Activated naive CD4-positive, alpha-beta T cell (primary cell): ENCODE results near the gene MCM7.

Experiments used
- DNase-seq, 4 experiments: peaks; one replicate each; lab custom pipeline; 2025; lab: John Stamatoyannopoulos, UW

MCM7 gene

GRCh38 chr7:100093925-100094486, 7.2 kb downstream of the MCM7 start:
- no peak for DNase-seq

GRCh38 chr7:100093498-100093897, 7.7 kb downstream of the MCM7 start:
- DNase-seq, result no peak

- no peak for DNase-seq
Measured at GRCh38 chr7:100093054-100093453, 8.1 kb downstream of the MCM7 start.

GRCh38 chr7:100091411-100092181, 9.6 kb downstream of the MCM7 start:
- DNase-seq, result no peak

- no peak for DNase-seq
Measured at GRCh38 chr7:100090527-100091410, 10.4 kb downstream of the MCM7 start.

- DNase-seq, result no peak
Measured at GRCh38 chr7:100089458-100090196, 11.6 kb downstream of the MCM7 start.

- peak; percentile 67 to 85 (median 78) for DNase-seq
Measured at GRCh38 chr7:100088621-100089457, 12.4 kb downstream of the MCM7 start, which contains the start of gene COPS6. COPS6 (plus strand) TSS chr7:100088969; CDS start chr7:100088991, 22 bp downstream.

GRCh38 chr7:100088095-100088620, 13.0 kb downstream of the MCM7 start:
- DNase-seq, result no peak

- no peak for DNase-seq
Measured at GRCh38 chr7:100087055-100087750, 14.0 kb downstream of the MCM7 start.

GRCh38 chr7:100085515-100085914, 15.7 kb downstream of the MCM7 start:
- no peak for DNase-seq

- DNase-seq, result no peak
Measured at GRCh38 chr7:100082978-100083377, 18.2 kb downstream of the MCM7 start.

GRCh38 chr7:100081535-100082102, 19.6 kb downstream of the MCM7 start, which contains the start of gene ZNF3:
ZNF3 (minus strand) TSS chr7:100081723; CDS start chr7:100077357, 4,366 bp downstream.
- peak; percentile 89 to 94 (median 93) for DNase-seq

- no peak for DNase-seq
Measured at GRCh38 chr7:100080907-100081534, 20.2 kb downstream of the MCM7 start.

GRCh38 chr7:100079024-100079560, 22.1 kb downstream of the MCM7 start:
- no peak for DNase-seq

GRCh38 chr7:100077205-100077604, 24.0 kb downstream of the MCM7 start:
- no peak for DNase-seq

- no peak for DNase-seq
Measured at GRCh38 chr7:100075418-100075817, 25.8 kb downstream of the MCM7 start.

GRCh38 chr7:100074841-100075240, 26.4 kb downstream of the MCM7 start:
- DNase-seq, result no peak

GRCh38 chr7:100072462-100072861, 28.7 kb downstream of the MCM7 start:
- DNase-seq, result no peak
